DND-41 (cell line): Measurements from ENCODE around the gene UBXN10.
"Not testable (repeated sequence)": the region's sequence is repeated elsewhere in the genome, so short reads cannot be mapped to it uniquely, and the experiment has no call there.

Source experiments
- ATAC-seq: fragments of 200-7000 bp; cut with Tn5 transposase; 3 replicates; pipeline ENCODE4 v1.9.1; 2021; ENCODE audit warnings: low read depth; ENCODE audit not compliant: insufficient read depth
- DNase-seq: peaks from one replicate; pipeline ENCODE4 v3.0.0-alpha.2; 2020
- H2AFZ ChIP-seq: 2 replicates; pipeline ENCODE4 v1.6.0; 2012; ENCODE audit warnings: low read depth, low read length
- H3K27ac ChIP-seq: 2 replicates; pipeline ENCODE4 v1.5.1; 2012; ENCODE audit warnings: low read length, inconsistent platforms
- H3K27me3 ChIP-seq: fragments of 200-600 bp; sonication (generic); 2 replicates; pipeline ENCODE4 v1.6.0; 2012; ENCODE audit warnings: low read length, mild to moderate bottlenecking, inconsistent platforms; ENCODE audit not compliant: insufficient read depth, poor library complexity
- H3K36me3 ChIP-seq: 2 replicates; pipeline ENCODE4 v1.5.1; 2012; ENCODE audit warnings: low read length, inconsistent platforms; ENCODE audit not compliant: insufficient read depth
- H3K4me1 ChIP-seq: 2 replicates; pipeline ENCODE4 v1.5.1; 2012; ENCODE audit warnings: mild to moderate bottlenecking, low read length; ENCODE audit not compliant: insufficient read depth
- H3K4me2 ChIP-seq: 2 replicates; pipeline ENCODE4 v1.6.0; 2012; ENCODE audit warnings: mild to moderate bottlenecking, moderate library complexity, low read length, inconsistent platforms; ENCODE audit not compliant: insufficient read depth
- H3K4me3 ChIP-seq, 2 experiments: fragments of 200-600 bp in 1 of 2; shearing (Covaris generic) in 1 of 2; 2 replicates each; pipeline ENCODE4 v1.5.1; 2012 to 2016; ENCODE audit warnings: inconsistent platforms in 2 of 2, low read length in 2 of 2, mild to moderate bottlenecking in 2 of 2, low read depth in 1 of 2, moderate library complexity in 1 of 2
- H3K79me2 ChIP-seq: 2 replicates; pipeline ENCODE4 v1.6.0; 2012; ENCODE audit warnings: low read length, inconsistent platforms; ENCODE audit not compliant: insufficient read depth
- H3K9ac ChIP-seq: 2 replicates; pipeline ENCODE4 v1.6.0; 2012; ENCODE audit warnings: low read depth, mild to moderate bottlenecking, inconsistent platforms, low read length, moderate library complexity
- H3K9me3 ChIP-seq: 2 replicates; pipeline ENCODE4 v1.5.1; 2012; ENCODE audit warnings: low read length, moderate library complexity, mild to moderate bottlenecking, inconsistent platforms; ENCODE audit not compliant: insufficient read depth, severe bottlenecking
- H4K20me1 ChIP-seq: 2 replicates; pipeline ENCODE4 v1.6.0; 2012; ENCODE audit warnings: low read length; ENCODE audit not compliant: insufficient read depth
- CTCF ChIP-seq: IDR thresholded peaks from 2 replicates; pipeline ENCODE4 v1.5.1; 2012; ENCODE audit warnings: borderline replicate concordance, low read length, moderate library complexity, mild to moderate bottlenecking; ENCODE audit not compliant: poor library complexity, severe bottlenecking; ENCODE audit errors: extremely low read depth
- EZH2 ChIP-seq: IDR thresholded peaks from 3 replicates; pipeline ENCODE4 v1.6.1; 2012; ENCODE audit warnings: borderline replicate concordance, low read depth, mild to moderate bottlenecking, moderate library complexity, low read length, inconsistent platforms; ENCODE audit not compliant: severe bottlenecking

The UBXN10 gene

GRCh38 chr1:20224546-20224945, 38.6 kb downstream of the UBXN10 start:
- H3K27me3 ChIP-seq: peaks cover 5% of the 10 kb centered on the region
- no peaks in the 10 kb centered on the region for H3K9me3 ChIP-seq
- ATAC-seq (no peak), DNase-seq (no peak)
- H2AFZ ChIP-seq: no peak overlapping the region
- no peak overlapping the region for H3K9ac ChIP-seq
- no peaks in the 10 kb centered on the region for H3K4me1 ChIP-seq
- no peaks in the 10 kb centered on the region for H3K79me2 ChIP-seq
- H4K20me1 ChIP-seq: no peaks in the 10 kb centered on the region
- H3K4me3 ChIP-seq: no peak overlapping the region
- H3K36me3 ChIP-seq: no peaks in the 10 kb centered on the region
- no peak overlapping the region for H3K27ac ChIP-seq
- TF ChIP-seq EZH2: no peak
- TF ChIP-seq CTCF: no peak
- H3K4me2 ChIP-seq: no peak overlapping the region

- Histone ChIP-seq H3K4me1 (no peaks in the 10 kb centered on the region), H4K20me1 (no peaks in the 10 kb centered on the region), H3K36me3 (no peaks in the 10 kb centered on the region), H3K4me3 (no peak overlapping the region), H3K27ac (no peak overlapping the region), H3K9me3 (no peaks in the 10 kb centered on the region), H3K27me3 (peaks cover 9% of the 10 kb centered on the region), H3K79me2 (no peaks in the 10 kb centered on the region), H3K4me2 (no peak overlapping the region), H3K9ac (no peak overlapping the region), H2AFZ (no peak overlapping the region)
- TF ChIP-seq EZH2 (no peak), CTCF (no peak)
- ATAC-seq (no peak), DNase-seq (no peak)
Measured at GRCh38 chr1:20227704-20228103, 41.8 kb downstream of the UBXN10 start.

GRCh38 chr1:20228314-20228825, 42.5 kb downstream of the UBXN10 start:
- Histone ChIP-seq H3K9ac (no peak overlapping the region), H3K4me3 (no peak overlapping the region), H3K4me2 (no peak overlapping the region), H4K20me1 (no peaks in the 10 kb centered on the region), H3K4me1 (no peaks in the 10 kb centered on the region), H3K9me3 (no peaks in the 10 kb centered on the region), H3K79me2 (no peaks in the 10 kb centered on the region), H3K27ac (no peak overlapping the region), H2AFZ (no peak overlapping the region), H3K36me3 (no peaks in the 10 kb centered on the region), H3K27me3 (peaks cover 9% of the 10 kb centered on the region)
- TF ChIP-seq CTCF (no peak), EZH2 (no peak)
- DNase-seq (no peak), ATAC-seq (no peak)

GRCh38 chr1:20229171-20229570, 43.3 kb downstream of the UBXN10 start:
- DNase-seq (no peak), ATAC-seq (no peak)
- H3K4me2 ChIP-seq: no peak overlapping the region
- no peaks in the 10 kb centered on the region for H3K9me3 ChIP-seq
- no peaks in the 10 kb centered on the region for H3K79me2 ChIP-seq
- H2AFZ ChIP-seq: no peak overlapping the region
- H3K4me1 ChIP-seq: no peaks in the 10 kb centered on the region
- no peak overlapping the region for H3K27ac ChIP-seq
- no peaks in the 10 kb centered on the region for H3K36me3 ChIP-seq
- no peak overlapping the region for H3K4me3 ChIP-seq
- peaks cover 9% of the 10 kb centered on the region for H3K27me3 ChIP-seq
- H4K20me1 ChIP-seq: no peaks in the 10 kb centered on the region
- TF ChIP-seq EZH2 (no peak), CTCF (no peak)
- H3K9ac ChIP-seq: no peak overlapping the region

- not testable (repeated sequence) for H4K20me1 ChIP-seq, H3K27ac ChIP-seq, ATAC-seq, H3K27me3 ChIP-seq, H3K4me2 ChIP-seq, H3K79me2 ChIP-seq, H3K9ac ChIP-seq, H2AFZ ChIP-seq, DNase-seq, H3K4me3 ChIP-seq, H3K9me3 ChIP-seq, H3K36me3 ChIP-seq, H3K4me1 ChIP-seq
Measured at GRCh38 chr1:20232564-20232963, 46.7 kb downstream of the UBXN10 start.
